ES-I3 (cell line): ENCODE measurements around the gene TPRG1.

Experiments used
- H3K36me3 ChIP-seq: 2 replicates; pipeline ENCODE4 v1.6.1; 2013; ENCODE audit warnings: mild to moderate bottlenecking, low read length, control low read depth, moderate library complexity; ENCODE audit not compliant: insufficient read depth
- H3K4me1 ChIP-seq: 2 replicates; pipeline ENCODE4 v1.6.1; 2013; ENCODE audit warnings: mild to moderate bottlenecking, control low read depth, low read length; ENCODE audit not compliant: insufficient read depth
- H3K9ac ChIP-seq: 2 replicates; pipeline ENCODE4 v1.6.1; 2013; ENCODE audit warnings: low read depth, mild to moderate bottlenecking, low read length, moderate library complexity
- H3K9me3 ChIP-seq: 2 replicates; pipeline ENCODE4 v1.6.1; 2013; ENCODE audit warnings: mild to moderate bottlenecking, low read length, moderate library complexity; ENCODE audit not compliant: control insufficient read depth, insufficient read depth

TPRG1 gene

DNA sequence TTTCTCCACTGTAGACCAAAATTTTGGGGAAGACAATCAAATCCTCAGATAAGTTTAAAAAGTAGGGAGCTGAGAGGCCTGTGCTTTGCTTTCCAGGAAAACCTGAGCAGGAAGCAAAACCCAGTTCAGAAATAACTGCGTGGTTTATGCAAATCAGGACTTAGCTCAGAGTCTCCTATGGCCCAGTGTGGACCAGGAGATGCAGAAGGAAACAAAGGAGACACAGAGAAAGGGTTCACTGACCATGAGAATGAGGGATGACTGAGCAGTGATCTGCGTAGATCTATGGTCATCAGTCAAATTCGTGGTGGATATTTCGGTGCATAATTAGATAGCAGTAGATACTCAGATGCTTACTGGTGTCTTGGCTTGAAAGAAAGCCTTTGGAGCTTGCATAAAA, 196.6 kb downstream of the TPRG1 start:
- Histone ChIP-seq H3K36me3 (no peaks in the 10 kb centered on the region), H3K4me1 (peaks cover 10% of the 10 kb centered on the region; the same call in 1 of the 2 replicates), H3K9me3 (no peaks in the 10 kb centered on the region), H3K9ac (no peak overlapping the region)

DNA sequence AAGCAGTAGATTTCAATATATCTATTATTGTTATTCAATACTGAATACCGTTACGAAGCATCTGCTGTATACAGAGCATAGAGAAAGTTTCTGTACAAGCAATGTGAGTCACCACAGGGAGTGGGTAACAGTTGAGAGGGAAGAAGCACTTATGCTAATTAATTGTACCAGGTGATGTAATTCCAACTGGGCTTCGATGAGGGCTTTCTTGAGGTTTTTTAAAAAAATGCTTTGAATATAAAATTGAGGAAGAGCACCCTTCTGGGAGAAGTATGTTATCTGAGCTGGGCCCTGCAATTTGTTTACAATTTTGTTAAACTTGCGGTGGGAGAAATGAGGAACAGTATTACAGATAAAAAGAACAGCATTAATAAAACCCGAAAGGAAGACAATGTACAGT, 197.9 kb downstream of the TPRG1 start:
- no peaks in the 10 kb centered on the region for H3K36me3 ChIP-seq
- no peaks in the 10 kb centered on the region for H3K9me3 ChIP-seq
- H3K4me1 ChIP-seq, result peaks cover 10% of the 10 kb centered on the region; the same call in 1 of the 2 replicates
- no peak overlapping the region for H3K9ac ChIP-seq

DNA sequence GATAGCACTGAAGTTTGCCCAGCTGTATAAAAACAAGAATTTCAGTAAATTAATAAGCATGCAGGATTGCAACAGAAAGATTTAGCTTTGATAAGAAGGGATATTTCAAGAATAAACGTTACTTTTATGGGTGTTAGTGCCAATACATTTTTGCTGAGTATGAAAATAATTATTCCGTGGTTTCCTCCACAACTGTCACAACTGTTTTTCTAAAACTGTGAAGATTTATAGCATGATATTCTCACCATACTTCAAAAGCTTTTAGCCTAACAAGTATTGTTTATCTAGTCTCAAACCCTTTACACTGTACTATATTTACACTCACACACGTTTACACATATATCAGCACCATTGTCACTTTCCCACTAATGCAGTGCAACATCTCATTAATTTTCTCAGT, 200.5 kb downstream of the TPRG1 start:
- Histone ChIP-seq H3K4me1 (peaks cover 10% of the 10 kb centered on the region; the same call in 1 of the 2 replicates), H3K9ac (no peak overlapping the region), H3K36me3 (no peaks in the 10 kb centered on the region), H3K9me3 (no peaks in the 10 kb centered on the region)
